B cell (primary cell): ENCODE measurements around the gene POLE2.

ENCODE experiments used
- EZH2 ChIP-seq: IDR thresholded peaks from 2 replicates; pipeline ENCODE4 v1.6.1; 2012; ENCODE audit warnings: borderline replicate concordance, low read depth, mild to moderate bottlenecking, moderate library complexity, low read length; ENCODE audit not compliant: insufficient read depth, poor library complexity, severe bottlenecking
- TF ChIP-seq, protein P1 (sequence below): fragments of 200-600 bp; IDR thresholded peaks from one replicate; pipeline ENCODE4 v1.8.0; 2022; ENCODE audit warnings: antibody characterized with exemption, mild to moderate bottlenecking

DNA sequence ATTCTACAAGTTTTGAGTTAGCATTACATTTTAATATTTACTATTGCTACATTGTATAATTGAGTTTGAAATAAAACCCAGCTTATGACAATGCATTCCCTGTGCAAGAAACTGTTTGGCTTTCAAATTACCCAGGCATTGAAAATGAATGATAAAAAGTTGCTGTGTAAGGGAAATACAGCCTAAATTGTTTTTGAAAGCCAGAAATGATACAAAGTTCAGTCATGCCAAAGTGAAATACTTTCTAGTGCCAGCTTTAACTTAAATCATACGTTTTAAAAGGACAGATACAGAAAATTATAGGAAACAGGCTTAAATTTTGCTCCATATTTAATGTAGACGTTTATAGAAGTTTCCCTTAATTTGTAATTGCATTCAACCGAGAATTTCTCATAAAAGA is 64.6 kb downstream of the POLE2 start:
- no peak for TF ChIP-seq EZH2
- TF ChIP-seq, protein P1, sequence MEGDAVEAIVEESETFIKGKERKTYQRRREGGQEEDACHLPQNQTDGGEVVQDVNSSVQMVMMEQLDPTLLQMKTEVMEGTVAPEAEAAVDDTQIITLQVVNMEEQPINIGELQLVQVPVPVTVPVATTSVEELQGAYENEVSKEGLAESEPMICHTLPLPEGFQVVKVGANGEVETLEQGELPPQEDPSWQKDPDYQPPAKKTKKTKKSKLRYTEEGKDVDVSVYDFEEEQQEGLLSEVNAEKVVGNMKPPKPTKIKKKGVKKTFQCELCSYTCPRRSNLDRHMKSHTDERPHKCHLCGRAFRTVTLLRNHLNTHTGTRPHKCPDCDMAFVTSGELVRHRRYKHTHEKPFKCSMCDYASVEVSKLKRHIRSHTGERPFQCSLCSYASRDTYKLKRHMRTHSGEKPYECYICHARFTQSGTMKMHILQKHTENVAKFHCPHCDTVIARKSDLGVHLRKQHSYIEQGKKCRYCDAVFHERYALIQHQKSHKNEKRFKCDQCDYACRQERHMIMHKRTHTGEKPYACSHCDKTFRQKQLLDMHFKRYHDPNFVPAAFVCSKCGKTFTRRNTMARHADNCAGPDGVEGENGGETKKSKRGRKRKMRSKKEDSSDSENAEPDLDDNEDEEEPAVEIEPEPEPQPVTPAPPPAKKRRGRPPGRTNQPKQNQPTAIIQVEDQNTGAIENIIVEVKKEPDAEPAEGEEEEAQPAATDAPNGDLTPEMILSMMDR: no peak
